Epithelial cell of esophagus (primary cell): ENCODE data around the gene GABARAP.
A peak's percentile ranks its signal among the peaks of the same experiment; 100 is the strongest.

Experiments
- DNase-seq: peaks from one replicate; pipeline ENCODE4 v3.0.0; 2010; ENCODE audit warnings: low read depth
- H3K4me3 ChIP-seq: 2 replicates; pipeline ENCODE4 v1.5.1; 2011; ENCODE audit warnings: mild to moderate bottlenecking, low read length, control low read depth
- TF ChIP-seq, protein P1 (sequence below): IDR thresholded peaks from 2 replicates; pipeline ENCODE4 v1.5.1; 2011; ENCODE audit warnings: low read depth, mild to moderate bottlenecking, low read length, control low read depth, inconsistent platforms; ENCODE audit not compliant: insufficient read depth; ENCODE audit errors: missing control alignments

Gene GABARAP

DNA sequence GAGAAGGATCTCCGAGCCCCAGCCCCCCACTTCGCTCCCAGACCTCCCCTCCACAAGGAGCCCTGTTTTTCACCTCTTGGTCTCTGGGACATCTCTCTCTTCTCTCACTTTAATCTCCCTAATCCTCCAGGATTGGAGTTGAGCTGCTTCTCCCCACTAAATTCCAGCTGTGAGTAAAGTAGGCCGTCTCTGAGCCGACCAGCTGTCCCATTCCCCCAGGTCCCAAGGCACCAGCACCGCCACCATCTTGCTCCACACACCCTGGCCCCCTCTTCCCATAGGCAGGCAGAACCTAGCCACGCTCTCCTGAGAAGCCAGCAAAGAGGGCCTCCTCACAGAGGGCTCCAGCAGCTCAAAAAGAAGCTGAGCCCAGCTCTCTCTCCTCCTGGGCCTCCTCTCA, 23.5 kb downstream of the GABARAP start:
- no peak for DNase-seq
- TF ChIP-seq, protein P1, sequence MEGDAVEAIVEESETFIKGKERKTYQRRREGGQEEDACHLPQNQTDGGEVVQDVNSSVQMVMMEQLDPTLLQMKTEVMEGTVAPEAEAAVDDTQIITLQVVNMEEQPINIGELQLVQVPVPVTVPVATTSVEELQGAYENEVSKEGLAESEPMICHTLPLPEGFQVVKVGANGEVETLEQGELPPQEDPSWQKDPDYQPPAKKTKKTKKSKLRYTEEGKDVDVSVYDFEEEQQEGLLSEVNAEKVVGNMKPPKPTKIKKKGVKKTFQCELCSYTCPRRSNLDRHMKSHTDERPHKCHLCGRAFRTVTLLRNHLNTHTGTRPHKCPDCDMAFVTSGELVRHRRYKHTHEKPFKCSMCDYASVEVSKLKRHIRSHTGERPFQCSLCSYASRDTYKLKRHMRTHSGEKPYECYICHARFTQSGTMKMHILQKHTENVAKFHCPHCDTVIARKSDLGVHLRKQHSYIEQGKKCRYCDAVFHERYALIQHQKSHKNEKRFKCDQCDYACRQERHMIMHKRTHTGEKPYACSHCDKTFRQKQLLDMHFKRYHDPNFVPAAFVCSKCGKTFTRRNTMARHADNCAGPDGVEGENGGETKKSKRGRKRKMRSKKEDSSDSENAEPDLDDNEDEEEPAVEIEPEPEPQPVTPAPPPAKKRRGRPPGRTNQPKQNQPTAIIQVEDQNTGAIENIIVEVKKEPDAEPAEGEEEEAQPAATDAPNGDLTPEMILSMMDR = no peak
- no peak overlapping the region for H3K4me3 ChIP-seq

DNA sequence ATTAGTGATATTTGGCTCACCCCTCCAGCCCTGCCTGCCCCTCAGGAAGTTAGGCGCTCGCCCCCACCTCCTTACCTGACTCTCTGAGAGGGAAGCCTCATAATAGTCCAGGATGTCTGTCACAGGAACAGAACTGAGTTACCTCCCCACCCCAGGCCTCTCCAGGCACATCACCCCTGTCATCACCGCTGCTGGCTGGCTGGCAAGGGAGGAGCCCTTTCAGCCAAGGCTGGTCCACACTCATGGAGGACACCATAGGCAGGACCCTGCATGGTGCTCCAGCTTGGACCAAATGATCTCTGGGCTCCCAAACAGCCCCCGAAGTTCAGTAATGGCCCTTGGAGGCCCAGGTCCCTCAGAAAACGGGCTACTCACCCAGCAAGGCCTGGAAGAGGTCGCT, 24.1 kb downstream of the GABARAP start:
- TF ChIP-seq, protein P1 = no peak
- no peak for DNase-seq
- H3K4me3 ChIP-seq = peak overlapping the region; percentile 42

DNA sequence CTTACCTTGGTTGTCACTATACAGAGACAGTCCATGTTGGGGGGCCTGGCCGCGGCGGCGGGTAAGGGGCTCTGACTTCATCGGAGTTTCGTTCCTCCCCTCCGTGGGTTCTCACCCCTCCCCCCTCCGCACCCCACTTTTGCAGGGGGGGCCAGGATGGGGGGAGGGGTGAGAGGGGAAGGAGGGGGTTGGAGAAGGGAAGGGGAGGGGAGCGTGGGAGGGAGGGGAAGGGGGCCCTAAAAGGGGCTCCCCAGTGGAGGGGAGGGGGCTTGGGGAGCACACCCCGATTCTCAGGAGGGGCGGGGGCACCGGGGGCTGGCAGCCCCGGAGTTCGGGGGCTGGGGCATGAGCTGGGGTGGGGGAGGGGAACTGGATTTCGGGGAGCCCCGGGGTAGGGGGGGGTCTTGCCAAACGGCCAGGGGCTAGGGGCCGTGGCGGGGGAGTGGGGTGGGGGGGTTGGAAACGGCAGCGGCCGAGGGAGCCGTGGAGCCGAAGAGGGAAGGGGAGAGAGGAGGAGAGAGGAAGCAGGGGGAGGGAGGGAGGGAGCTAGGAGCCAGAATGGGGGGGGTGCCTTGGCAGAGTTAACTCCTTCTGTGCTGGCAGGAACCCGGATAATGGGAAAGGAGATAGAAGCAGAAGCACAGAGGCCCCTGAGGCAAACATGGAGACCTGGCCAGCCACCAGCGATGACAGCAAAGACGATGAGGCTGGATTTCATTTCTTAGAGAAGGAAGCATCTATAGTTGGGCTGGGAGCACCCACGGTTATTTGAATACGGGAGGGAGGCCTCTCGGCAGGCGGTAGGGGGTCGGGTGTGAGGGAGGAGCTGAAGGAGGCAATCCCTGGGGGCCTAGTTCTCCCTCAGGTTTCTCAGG, 24.9 kb downstream of the GABARAP start:
- TF ChIP-seq, protein P1 = no peak
- H3K4me3 ChIP-seq = peak overlapping the region; percentile 42
- peak; percentile 58 for DNase-seq

DNA sequence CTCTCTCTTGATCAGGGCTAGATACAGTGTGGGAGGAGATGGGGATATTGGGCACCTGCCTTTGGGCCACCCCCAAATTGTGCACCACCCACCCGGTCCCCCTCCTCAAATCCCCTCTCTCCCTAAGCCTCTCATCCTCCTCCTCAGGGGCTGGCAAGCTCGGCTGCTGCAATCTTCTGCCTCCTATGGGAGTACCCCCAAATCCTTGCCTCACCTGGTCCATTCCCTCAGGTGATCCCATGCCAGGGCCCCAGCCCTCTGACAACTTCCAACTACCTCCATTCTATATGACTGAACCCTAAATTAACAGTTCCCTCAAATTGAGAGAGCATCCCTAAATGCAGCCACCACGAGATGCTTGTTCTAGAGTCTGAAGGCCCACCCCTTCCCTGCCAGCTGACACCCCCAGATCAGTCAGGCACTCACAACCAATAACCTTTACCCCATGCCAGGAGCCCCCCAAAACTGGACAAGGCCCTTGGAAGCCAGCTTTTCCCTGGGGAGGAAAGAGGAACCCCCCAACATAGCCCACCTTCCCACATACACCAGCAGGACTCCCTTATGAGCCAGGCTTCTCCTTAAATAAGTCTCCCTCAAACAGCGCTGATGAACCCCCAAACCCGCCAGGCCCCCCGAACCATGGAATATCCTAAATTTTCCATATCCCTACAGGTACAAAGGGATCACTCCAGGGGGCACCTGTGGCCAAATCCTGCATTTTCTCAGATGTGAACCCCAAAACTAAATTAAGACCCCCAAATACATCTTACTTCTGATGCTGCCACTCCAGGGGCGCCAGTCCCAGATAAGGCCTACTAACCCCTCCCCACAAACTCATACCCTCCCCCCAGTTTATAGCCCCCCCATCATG, 25.8 kb downstream of the GABARAP start:
- DNase-seq = no peak
- peak overlapping the region; percentile 42 for H3K4me3 ChIP-seq

DNA sequence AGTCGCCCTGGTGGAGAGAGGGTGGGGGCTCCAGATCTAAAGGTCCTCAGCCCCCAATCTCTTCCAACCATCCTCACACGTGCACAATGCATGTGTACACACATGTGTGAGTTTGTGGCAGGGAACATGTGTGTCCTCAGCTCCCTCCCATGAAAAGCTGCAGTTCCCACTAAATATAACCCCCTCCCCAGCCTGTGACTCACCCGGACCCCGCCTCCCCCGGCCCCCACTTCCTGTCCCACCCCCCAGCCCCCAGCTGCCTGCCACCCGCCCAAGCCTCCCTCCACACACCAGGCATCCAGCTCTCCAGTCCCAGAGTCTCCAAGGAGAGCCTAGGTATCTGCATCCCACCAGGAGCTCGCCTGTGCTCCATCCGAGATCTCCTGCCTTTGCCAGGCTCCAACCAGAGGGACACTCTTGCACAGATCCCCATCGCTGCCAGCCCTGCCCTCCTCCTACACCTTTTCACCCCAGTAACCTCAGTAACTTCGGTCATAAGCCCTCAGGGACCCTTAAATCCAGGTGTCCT, 26.5 kb downstream of the GABARAP start:
- DNase-seq = no peak
- TF ChIP-seq, protein P1 = no peak
- H3K4me3 ChIP-seq = peak overlapping the region; percentile 3

More for the DNA sequence above, 25.8 kb downstream of the GABARAP start:
- TF ChIP-seq, protein P1 = no peak

DNA sequence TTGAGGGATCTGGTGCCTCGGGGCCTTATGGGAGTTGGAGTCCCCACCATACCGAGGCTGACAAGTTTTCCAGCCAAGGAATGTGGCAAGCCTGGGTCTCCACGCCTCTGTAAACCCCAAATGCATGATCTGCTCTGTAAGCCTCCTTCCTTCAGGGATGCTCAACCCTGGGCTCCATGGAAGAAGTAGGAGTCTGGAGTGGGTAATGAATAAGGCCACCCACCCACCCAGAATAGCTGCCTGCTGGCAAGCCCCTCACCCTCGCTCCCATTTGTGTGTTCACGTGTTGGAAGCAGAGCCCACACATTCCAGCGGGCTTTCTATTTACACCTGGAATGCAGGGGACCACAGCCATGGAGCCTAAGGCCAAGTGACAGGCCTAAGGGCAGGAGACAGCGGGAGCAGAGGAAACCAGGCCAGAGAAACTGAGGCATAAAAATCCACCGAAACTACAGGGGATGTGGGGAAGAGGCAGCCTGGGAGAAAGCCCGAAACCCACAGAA, 27.1 kb downstream of the GABARAP start:
- H3K4me3 ChIP-seq = no peak overlapping the region
- DNase-seq = no peak
- TF ChIP-seq, protein P1 = no peak
